Left lung (tissue), 10 donors: ENCODE data around the gene TAF8. TPM values are rescaled to one million over a fixed set of nuclear protein-coding genes. Genes with fewer than 3 reads are reported as not detected.

Source experiments
- ATAC-seq: fragments of 200-7000 bp; cut with Tn5 transposase; one replicate; pipeline ENCODE4 v1.9.1; 2020; ENCODE audit warnings: moderate library complexity
- DNase-seq, 4 donors: peaks; one replicate each; pipeline ENCODE4 v3.0.0-alpha.2; 2013 to 2020
- H3K27ac ChIP-seq, 2 donors: fragments of 200-600 bp; sonication (generic) in 1 of 2; one replicate each; pipeline versions ENCODE4 v1.5.0 to v1.8.0; 2020 to 2021
- H3K27me3 ChIP-seq, 2 donors: fragments of 200-600 bp; sonication (generic) in 1 of 2; one replicate each; pipeline versions ENCODE4 v1.5.0 to v1.8.0; 2020 to 2021
- H3K36me3 ChIP-seq, 2 donors: fragments of 200-600 bp; sonication (generic) in 1 of 2; one replicate each; pipeline versions ENCODE4 v1.5.0 to v1.8.0; 2020 to 2021
- H3K4me1 ChIP-seq, 2 donors: fragments of 200-600 bp; one replicate each; pipeline ENCODE4 v1.8.0; 2021
- H3K4me3 ChIP-seq, 2 donors: fragments of 200-600 bp; sonication (generic) in 1 of 2; one replicate each; pipeline versions ENCODE4 v1.5.0 to v1.8.0; 2020 to 2021; ENCODE audit warnings: mild to moderate bottlenecking in 1 of 2
- H3K9me3 ChIP-seq, 2 donors: fragments of 200-600 bp; sonication (generic) in 1 of 2; one replicate each; pipeline versions ENCODE4 v1.5.0 to v1.8.0; 2020 to 2021
- intact Hi-C, 2 donors: fragments of 100-400 bp; cut with DNase I; formaldehyde crosslinking; loops; one replicate each; pipeline versions ENCODE4 v1.11.2 to v1.14.2; 2022
- polyA plus RNA-seq, 6 donors: library from polyadenylated mRNA; unstranded; fragments of 120-200 nt; gene quantifications; one replicate each; pipeline ENCODE4 v1.2.1, GENCODE V29; 2013; ENCODE audit not compliant: insufficient read length in 6 of 6
- total RNA-seq, 2 donors: library from RNA; stranded (reverse); fragmentation: NEBNext Ultra II Directional; extraction: Animal tissue kit (Norgen Biotek cat#: 25700); gene quantifications; one replicate each; pipeline ENCODE4 v1.2.1, GENCODE V29; 2021
- TF ChIP-seq, protein P1 (sequence below), 2 donors: fragments of 200-600 bp; sonication (generic) in 1 of 2; IDR thresholded peaks; one replicate each; pipeline versions ENCODE4 v1.5.0 to v1.8.0; 2021; ENCODE audit warnings: antibody characterized with exemption in 2 of 2
- donor health status: DM: no; HTN: yes; CAD: no.
- donor health status: DM: no; HTN: no; CAD: no.

TAF8 gene
- total and polyA plus RNA-seq, 8 donors: 26.4 to 32.0 (median 27.9) TPM

DNA sequence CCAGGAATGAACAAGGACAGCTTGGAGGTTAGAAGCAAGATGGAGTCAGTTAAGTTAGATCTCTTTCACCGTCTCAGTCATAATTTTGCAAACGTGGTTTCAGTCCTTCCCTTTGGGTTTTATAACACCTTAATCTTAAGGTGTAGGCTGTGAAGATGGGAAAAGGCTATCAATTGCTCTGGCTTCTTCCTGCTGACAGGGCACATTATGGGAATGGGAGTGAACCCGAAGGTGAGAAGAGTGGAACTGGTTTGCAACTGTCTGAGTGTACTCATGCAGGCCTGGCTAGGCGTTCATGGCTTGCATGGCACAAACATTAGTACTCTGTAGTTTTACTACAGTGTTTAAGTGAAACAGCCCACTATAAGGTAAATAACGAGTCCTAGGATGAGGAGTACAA lies 9.4 kb downstream of the TAF8 start:
- Histone ChIP-seq H3K4me3 (no peak overlapping the region), H3K27ac (no peak overlapping the region), H3K9me3 (no peaks in the 10 kb centered on the region), H3K36me3 (peaks cover 0 to 93% of the 10 kb centered on the region in 2 donors), H3K27me3 (no peaks in the 10 kb centered on the region), H3K4me1 (no peaks in the 10 kb centered on the region)
- intact Hi-C loops: no loop called here
- TF ChIP-seq, protein P1, sequence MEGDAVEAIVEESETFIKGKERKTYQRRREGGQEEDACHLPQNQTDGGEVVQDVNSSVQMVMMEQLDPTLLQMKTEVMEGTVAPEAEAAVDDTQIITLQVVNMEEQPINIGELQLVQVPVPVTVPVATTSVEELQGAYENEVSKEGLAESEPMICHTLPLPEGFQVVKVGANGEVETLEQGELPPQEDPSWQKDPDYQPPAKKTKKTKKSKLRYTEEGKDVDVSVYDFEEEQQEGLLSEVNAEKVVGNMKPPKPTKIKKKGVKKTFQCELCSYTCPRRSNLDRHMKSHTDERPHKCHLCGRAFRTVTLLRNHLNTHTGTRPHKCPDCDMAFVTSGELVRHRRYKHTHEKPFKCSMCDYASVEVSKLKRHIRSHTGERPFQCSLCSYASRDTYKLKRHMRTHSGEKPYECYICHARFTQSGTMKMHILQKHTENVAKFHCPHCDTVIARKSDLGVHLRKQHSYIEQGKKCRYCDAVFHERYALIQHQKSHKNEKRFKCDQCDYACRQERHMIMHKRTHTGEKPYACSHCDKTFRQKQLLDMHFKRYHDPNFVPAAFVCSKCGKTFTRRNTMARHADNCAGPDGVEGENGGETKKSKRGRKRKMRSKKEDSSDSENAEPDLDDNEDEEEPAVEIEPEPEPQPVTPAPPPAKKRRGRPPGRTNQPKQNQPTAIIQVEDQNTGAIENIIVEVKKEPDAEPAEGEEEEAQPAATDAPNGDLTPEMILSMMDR (IDR thresholded peaks at IDR 0.05): no peak
- DNase-seq: no peak
- no peak for ATAC-seq

DNA sequence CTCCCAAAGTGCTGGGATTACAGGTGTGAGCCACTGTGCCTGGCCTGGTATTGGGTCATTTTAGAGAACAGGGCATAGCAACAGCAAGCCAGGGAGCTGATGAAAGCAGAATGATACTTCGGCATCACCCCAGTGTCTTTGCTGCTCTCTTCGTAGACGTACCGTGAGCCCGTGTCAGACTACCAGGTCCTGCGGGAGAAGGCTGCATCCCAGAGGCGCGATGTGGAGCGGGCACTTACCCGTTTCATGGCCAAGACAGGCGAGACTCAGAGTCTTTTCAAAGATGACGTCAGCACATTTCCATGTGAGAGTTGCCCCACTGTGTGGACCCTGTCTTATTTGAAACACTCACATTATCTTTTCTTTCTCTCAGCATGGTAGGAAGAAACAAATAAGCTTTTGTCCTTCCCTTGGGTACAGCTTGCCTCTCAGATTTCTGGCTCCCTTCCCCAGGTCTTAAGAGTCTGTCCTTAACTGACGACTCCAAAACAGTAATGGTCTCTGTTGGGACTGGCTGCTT lies 15.9 kb downstream of the TAF8 start:
- DNase-seq (no peak), ATAC-seq (no peak)
- Histone ChIP-seq H3K4me3 (no peak overlapping the region), H3K27me3 (no peaks in the 10 kb centered on the region), H3K4me1 (no peaks in the 10 kb centered on the region), H3K9me3 (no peaks in the 10 kb centered on the region), H3K36me3 (peaks cover 0 to 93% of the 10 kb centered on the region in 2 donors), H3K27ac (no peak overlapping the region)
- TF ChIP-seq, protein P1 (IDR thresholded peaks at IDR 0.05): no peak
- intact Hi-C loops: no loop called here

DNA sequence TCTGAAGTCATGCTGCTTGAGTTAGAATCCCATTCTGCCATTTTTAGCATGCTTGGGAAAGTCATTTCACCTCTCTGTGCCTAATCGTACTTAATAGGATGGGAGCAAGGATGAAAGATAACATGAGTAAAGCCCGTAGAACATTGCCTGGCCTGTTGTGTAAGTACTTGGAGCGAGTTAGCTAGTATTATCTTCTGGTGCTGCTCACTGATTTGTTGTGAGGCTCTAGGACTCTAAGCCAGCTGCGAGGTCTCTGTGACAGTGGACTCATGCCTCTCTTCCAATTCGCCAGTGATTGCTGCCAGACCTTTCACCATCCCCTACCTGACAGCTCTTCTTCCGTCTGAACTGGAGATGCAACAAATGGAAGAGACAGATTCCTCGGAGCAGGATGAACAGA lies 17.8 kb downstream of the TAF8 start:
- Histone ChIP-seq H3K4me1 (no peaks in the 10 kb centered on the region), H3K36me3 (peaks cover 0 to 100% of the 10 kb centered on the region in 2 donors), H3K27me3 (no peaks in the 10 kb centered on the region), H3K4me3 (no peak overlapping the region), H3K27ac (no peak overlapping the region), H3K9me3 (no peaks in the 10 kb centered on the region)
- intact Hi-C loops: no loop called here
- DNase-seq (no peak), ATAC-seq (no peak)
- TF ChIP-seq, protein P1 (IDR thresholded peaks at IDR 0.05): no peak

DNA sequence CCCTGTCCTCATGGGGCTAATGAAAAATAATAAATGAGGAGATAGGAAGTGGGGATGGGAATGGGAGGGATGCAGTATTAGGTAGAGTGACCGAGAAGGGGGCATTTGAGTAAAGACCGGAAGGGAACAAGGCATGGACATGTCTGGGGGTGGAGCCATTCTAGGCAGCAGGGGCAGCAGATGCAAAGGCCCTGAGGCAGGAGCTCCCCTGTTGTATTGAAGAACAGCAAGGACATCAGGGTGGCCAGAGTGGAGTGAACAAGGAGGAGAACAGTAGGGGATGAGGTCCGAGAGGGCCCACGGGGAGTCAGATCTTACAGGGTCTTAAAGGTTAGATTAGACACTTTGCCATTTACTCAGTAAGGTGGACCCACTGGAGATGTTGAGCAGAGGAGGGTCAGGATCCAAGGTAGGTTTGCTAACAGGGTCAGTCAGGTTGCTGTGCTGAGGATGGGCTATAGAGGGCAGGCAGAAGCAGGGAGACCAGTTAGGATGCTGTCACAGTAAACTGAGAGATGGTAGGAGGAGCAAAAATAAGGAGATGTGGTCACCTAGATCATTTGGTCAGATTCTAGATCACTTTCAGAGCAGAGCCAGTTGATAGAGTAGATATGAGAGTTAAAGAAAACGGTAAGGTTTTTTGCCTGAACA lies 18.7 kb downstream of the TAF8 start:
- Histone ChIP-seq H3K4me1 (no peaks in the 10 kb centered on the region), H3K4me3 (no peak overlapping the region), H3K27me3 (no peaks in the 10 kb centered on the region), H3K27ac (no peak overlapping the region), H3K9me3 (no peaks in the 10 kb centered on the region), H3K36me3 (peaks cover 0 to 100% of the 10 kb centered on the region in 2 donors)
- intact Hi-C loops: no loop called here
- DNase-seq (no peak), ATAC-seq (no peak)
- TF ChIP-seq, protein P1 (IDR thresholded peaks at IDR 0.05): no peak

DNA sequence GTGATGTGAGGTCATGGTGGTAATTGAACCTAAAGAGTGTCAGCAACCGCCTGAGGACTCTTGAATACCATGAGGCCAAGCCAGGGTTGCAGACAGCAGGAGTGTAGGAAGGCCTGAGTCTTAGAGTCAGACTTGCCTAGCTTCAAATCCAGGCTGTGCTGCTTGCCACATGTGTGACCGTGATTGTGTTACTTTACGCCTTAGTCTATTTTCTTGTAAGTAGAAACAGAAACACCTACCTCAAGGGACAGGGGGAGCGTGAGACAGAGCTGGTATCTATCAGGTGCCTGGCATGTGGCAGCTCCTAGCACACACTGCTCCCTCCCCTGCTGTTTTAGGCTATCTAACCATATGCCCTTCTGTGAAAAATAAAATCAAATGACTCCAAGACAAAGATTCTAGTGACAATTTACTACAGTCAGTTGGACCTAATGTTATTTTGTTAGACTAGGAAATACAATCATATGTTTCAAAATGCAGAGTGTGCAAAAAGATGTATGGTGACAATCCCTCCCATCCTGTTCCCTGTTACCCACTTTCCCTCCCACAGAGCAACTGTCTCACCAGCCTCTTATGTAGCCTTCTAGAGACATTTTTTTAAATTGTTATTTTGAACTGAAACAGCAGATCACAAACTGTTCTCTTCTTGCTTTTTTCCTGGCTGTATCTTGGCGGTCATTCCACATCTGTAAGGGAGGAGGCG lies 21.7 kb downstream of the TAF8 start:
- H3K27me3 ChIP-seq: no peaks in the 10 kb centered on the region
- no peak overlapping the region for H3K4me3 ChIP-seq
- H3K27ac ChIP-seq: no peak overlapping the region
- ATAC-seq: no peak
- no peaks in the 10 kb centered on the region for H3K9me3 ChIP-seq
- intact Hi-C loops: loop anchor here in 1 of 2 donors (10.0 kb wide), 1 partner anchor 143 kb away; the partner anchor contains the start of gene MRPS10
- peaks cover 0 to 96% of the 10 kb centered on the region in 2 donors for H3K36me3 ChIP-seq
- TF ChIP-seq, protein P1 (IDR thresholded peaks at IDR 0.05): no peak
- H3K4me1 ChIP-seq: peaks cover 0 to 3% of the 10 kb centered on the region in 2 donors
- no peak for DNase-seq
